BLaER1 treated with 17β-estradiol and CSF1 and Interleukin-3, amounts not matched to agents 10 nM and 100 nM (cell line): Measurements from ENCODE around the gene PLXNA2.
A peak's percentile ranks its signal among the peaks of the same experiment; 100 is the strongest.

Experiments used
- H3K27ac ChIP-seq, 11 experiments: shearing (Covaris generic); formaldehyde crosslinking; 2 replicates each; pipeline ENCODE4 v1.8.1; 2022
- H3K27me3 ChIP-seq, 11 experiments: shearing (Covaris generic); formaldehyde crosslinking; 2 replicates each; pipeline ENCODE4 v1.8.1; 2022
- H3K36me3 ChIP-seq, 11 experiments: shearing (Covaris generic); formaldehyde crosslinking; 2 replicates each; pipeline ENCODE4 v1.8.1; 2022
- H3K4me1 ChIP-seq, 10 experiments: shearing (Covaris generic); formaldehyde crosslinking; 2 replicates each; pipeline ENCODE4 v1.8.1; 2022
- H3K4me2 ChIP-seq, 11 experiments: shearing (Covaris generic); formaldehyde crosslinking; 2 replicates each; pipeline ENCODE4 v1.8.1; 2022
- H3K4me3 ChIP-seq, 10 experiments: shearing (Covaris generic); formaldehyde crosslinking; 2 replicates each; pipeline ENCODE4 v1.8.1; 2022
- H3K9ac ChIP-seq, 11 experiments: shearing (Covaris generic); formaldehyde crosslinking; 2 replicates each; pipeline ENCODE4 v1.8.1; 2022
- H3K9me3 ChIP-seq, 11 experiments: shearing (Covaris generic); formaldehyde crosslinking; replicated peaks in 1 of 11; 2 replicates each; pipeline ENCODE4 v1.8.1; 2022
- H4K20me1 ChIP-seq, 11 experiments: shearing (Covaris generic); formaldehyde crosslinking; 2 replicates each; pipeline ENCODE4 v1.8.1; 2022
- Cebpa-rat ChIP-seq, 11 experiments: shearing (Covaris generic); IDR thresholded peaks; 2 replicates each; pipeline ENCODE4 v1.8.1; 2022

PLXNA2 gene

GRCh38 chr1:208101661-208102431 is 142.3 kb downstream of the PLXNA2 start:
- Histone ChIP-seq H3K36me3 (no peaks in the 10 kb centered on the region), H3K9ac (no peak overlapping the region), H3K4me1 (no peaks in the 10 kb centered on the region), H4K20me1 (no peaks in the 10 kb centered on the region; a peak in 1 of 22 replicates), H3K4me3 (no peak overlapping the region), H3K27ac (no peak overlapping the region), H3K27me3 (no peaks in the 10 kb centered on the region), H3K9me3 (no peaks in the 10 kb centered on the region), H3K4me2 (peak overlapping the region in 1 of 11 experiments; percentile 15; a peak in 1 of 22 replicates)
- no peak for TF ChIP-seq Cebpa-rat (IDR thresholded peaks at IDR 0.05)

- no peak overlapping the region for H3K4me2 ChIP-seq
- H3K27ac ChIP-seq, result no peak overlapping the region
- H3K36me3 ChIP-seq, result no peaks in the 10 kb centered on the region
- no peaks in the 10 kb centered on the region; a peak in 1 of 22 replicates for H4K20me1 ChIP-seq
- TF ChIP-seq Cebpa-rat (IDR thresholded peaks at IDR 0.05), result no peak
- no peak overlapping the region for H3K4me3 ChIP-seq
- no peaks in the 10 kb centered on the region for H3K27me3 ChIP-seq
- no peaks in the 10 kb centered on the region for H3K4me1 ChIP-seq
- no peak overlapping the region for H3K9ac ChIP-seq
- H3K9me3 ChIP-seq, result no peaks in the 10 kb centered on the region
Measured at GRCh38 chr1:208100906-208101305, 143.3 kb downstream of the PLXNA2 start.

GRCh38 chr1:208100106-208100505 is 144.1 kb downstream of the PLXNA2 start:
- TF ChIP-seq Cebpa-rat (IDR thresholded peaks at IDR 0.05), result no peak
- no peak overlapping the region for H3K9ac ChIP-seq

GRCh38 chr1:208098773-208099172 is 145.4 kb downstream of the PLXNA2 start:
- no peak overlapping the region for H3K4me2 ChIP-seq
- no peaks in the 10 kb centered on the region for H3K27me3 ChIP-seq
- H3K9ac ChIP-seq, result no peak overlapping the region
- no peaks in the 10 kb centered on the region for H3K36me3 ChIP-seq
- no peak overlapping the region for H3K4me3 ChIP-seq
- no peaks in the 10 kb centered on the region for H3K9me3 ChIP-seq
- no peak overlapping the region for H3K27ac ChIP-seq
- peaks cover 0 to 5% (median 0%) of the 10 kb centered on the region in 10 experiments; a peak in 1 of 20 replicates for H3K4me1 ChIP-seq
- no peak for TF ChIP-seq Cebpa-rat (IDR thresholded peaks at IDR 0.05)
- no peaks in the 10 kb centered on the region; a peak in 1 of 22 replicates for H4K20me1 ChIP-seq

More at GRCh38 chr1:208100106-208100505, 144.1 kb downstream of the PLXNA2 start:
- no peaks in the 10 kb centered on the region for H3K27me3 ChIP-seq
- no peak overlapping the region for H3K4me2 ChIP-seq
- no peak overlapping the region for H3K4me3 ChIP-seq
- H3K36me3 ChIP-seq, result no peaks in the 10 kb centered on the region
- H4K20me1 ChIP-seq, result no peaks in the 10 kb centered on the region; a peak in 1 of 22 replicates
- no peaks in the 10 kb centered on the region for H3K9me3 ChIP-seq
- no peak overlapping the region for H3K27ac ChIP-seq
- peaks cover 0 to 4% (median 0%) of the 10 kb centered on the region in 10 experiments; a peak in 1 of 20 replicates for H3K4me1 ChIP-seq

- peaks cover 0 to 7% (median 0%) of the 10 kb centered on the region in 11 experiments; a peak in 1 of 22 replicates for H3K36me3 ChIP-seq
- H3K4me2 ChIP-seq, result no peak overlapping the region
- H3K27ac ChIP-seq, result no peak overlapping the region
- H3K9ac ChIP-seq, result no peak overlapping the region
- H3K9me3 ChIP-seq, result no peaks in the 10 kb centered on the region
- H3K4me1 ChIP-seq, result peaks cover 0 to 5% (median 0%) of the 10 kb centered on the region in 10 experiments; a peak in 1 of 20 replicates
- TF ChIP-seq Cebpa-rat (IDR thresholded peaks at IDR 0.05), result no peak
- H4K20me1 ChIP-seq, result no peaks in the 10 kb centered on the region
- no peak overlapping the region for H3K4me3 ChIP-seq
- no peaks in the 10 kb centered on the region for H3K27me3 ChIP-seq
Measured at GRCh38 chr1:208093754-208094719, 150.1 kb downstream of the PLXNA2 start.

- Histone ChIP-seq H3K4me3 (no peak overlapping the region), H3K36me3 (peaks cover 0 to 7% (median 0%) of the 10 kb centered on the region in 11 experiments; a peak in 1 of 22 replicates), H4K20me1 (no peaks in the 10 kb centered on the region), H3K27me3 (no peaks in the 10 kb centered on the region), H3K4me2 (no peak overlapping the region), H3K9me3 (no peaks in the 10 kb centered on the region), H3K9ac (no peak overlapping the region), H3K27ac (no peak overlapping the region), H3K4me1 (peaks cover 0 to 5% (median 0%) of the 10 kb centered on the region in 10 experiments; a peak in 1 of 20 replicates)
- no peak for TF ChIP-seq Cebpa-rat (IDR thresholded peaks at IDR 0.05)
Measured at GRCh38 chr1:208093046-208093445, 151.1 kb downstream of the PLXNA2 start.

GRCh38 chr1:208090388-208091301 is 153.5 kb downstream of the PLXNA2 start:
- no peak for TF ChIP-seq Cebpa-rat (IDR thresholded peaks at IDR 0.05)
- H3K4me2 ChIP-seq, result no peak overlapping the region
- H3K4me3 ChIP-seq, result no peak overlapping the region
- H3K4me1 ChIP-seq, result peaks cover 13 to 17% (median 16%) of the 10 kb centered on the region in 10 experiments
- no peak overlapping the region for H3K9ac ChIP-seq
- H3K27ac ChIP-seq, result no peak overlapping the region
- H4K20me1 ChIP-seq, result no peaks in the 10 kb centered on the region
- no peaks in the 10 kb centered on the region for H3K9me3 ChIP-seq
- no peaks in the 10 kb centered on the region for H3K27me3 ChIP-seq
- peaks cover 0 to 7% (median 0%) of the 10 kb centered on the region in 11 experiments; a peak in 1 of 22 replicates for H3K36me3 ChIP-seq

GRCh38 chr1:208089761-208090370 is 154.3 kb downstream of the PLXNA2 start:
- Histone ChIP-seq H3K36me3 (peaks cover 0 to 7% (median 0%) of the 10 kb centered on the region in 11 experiments; a peak in 1 of 22 replicates), H3K4me3 (no peak overlapping the region), H4K20me1 (no peaks in the 10 kb centered on the region), H3K27ac (no peak overlapping the region), H3K9me3 (no peaks in the 10 kb centered on the region), H3K4me1 (peaks cover 12 to 22% (median 18%) of the 10 kb centered on the region in 10 experiments), H3K27me3 (no peaks in the 10 kb centered on the region), H3K9ac (no peak overlapping the region), H3K4me2 (no peak overlapping the region)
- TF ChIP-seq Cebpa-rat (IDR thresholded peaks at IDR 0.05), result no peak
